GM18507 (cell line): ENCODE results near the gene LAIR1.
"Not testable (repeated sequence)": the region's sequence is repeated elsewhere in the genome, so short reads cannot be mapped to it uniquely, and the experiment has no call there.

Experiments
- DNase-seq: peaks from one replicate; pipeline ENCODE4 v3.0.0; 2011; ENCODE audit warnings: low read depth; ENCODE audit not compliant: insufficient read length; ENCODE audit errors: extremely low spot score
- FAIRE-seq: peaks from 2 replicates; lab custom pipeline; 2011; peaks lifted over from hg19 to GRCh38; lab: Jason Lieb, UNC

Gene LAIR1

DNA sequence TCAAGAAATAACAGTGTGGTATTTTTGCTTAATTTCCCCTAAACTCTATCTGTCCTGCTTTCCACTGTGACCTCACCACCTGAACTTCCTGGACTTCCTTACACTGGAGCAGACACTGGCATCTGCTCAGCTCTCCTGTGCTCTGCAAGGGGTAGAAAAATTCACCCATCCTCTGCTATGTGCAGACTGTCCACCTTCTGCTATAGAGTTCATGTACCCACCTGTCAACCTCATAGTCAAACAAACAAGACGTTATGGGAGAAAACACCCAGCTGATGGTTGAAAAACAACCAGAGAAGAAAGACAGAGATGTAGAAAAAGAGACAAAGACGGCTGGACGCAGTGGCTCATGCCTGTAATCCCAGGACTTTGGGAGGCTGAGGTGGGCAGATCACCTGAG, 12.2 kb downstream of the LAIR1 start:
- FAIRE-seq: no peak

DNA sequence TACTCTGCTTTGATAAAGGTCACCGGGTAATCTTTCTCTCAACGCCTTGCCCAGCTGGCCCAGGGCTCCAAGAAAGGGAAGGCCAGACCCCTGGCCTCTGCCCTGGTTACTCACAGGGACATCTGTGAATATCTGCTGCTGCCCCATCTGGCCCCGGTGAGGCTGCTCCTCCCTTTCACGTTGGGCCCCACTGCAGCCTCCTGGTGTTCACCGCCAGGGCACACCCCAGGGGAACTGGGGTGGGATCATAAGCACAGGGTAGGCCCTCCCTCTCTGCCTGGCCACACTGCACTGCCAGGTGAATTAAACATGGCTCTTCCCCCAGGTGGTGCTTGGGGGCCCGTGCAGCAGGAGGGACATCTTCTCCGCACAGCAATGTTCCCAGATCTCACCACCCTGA, 12.7 kb downstream of the LAIR1 start:
- no peak for FAIRE-seq
- no peak for DNase-seq

More for the DNA sequence above, 12.2 kb downstream of the LAIR1 start:
- no peak for DNase-seq

GRCh38 chr19:54351474-54351873, 13.3 kb downstream of the LAIR1 start:
- FAIRE-seq: no peak
- DNase-seq: no peak

DNA sequence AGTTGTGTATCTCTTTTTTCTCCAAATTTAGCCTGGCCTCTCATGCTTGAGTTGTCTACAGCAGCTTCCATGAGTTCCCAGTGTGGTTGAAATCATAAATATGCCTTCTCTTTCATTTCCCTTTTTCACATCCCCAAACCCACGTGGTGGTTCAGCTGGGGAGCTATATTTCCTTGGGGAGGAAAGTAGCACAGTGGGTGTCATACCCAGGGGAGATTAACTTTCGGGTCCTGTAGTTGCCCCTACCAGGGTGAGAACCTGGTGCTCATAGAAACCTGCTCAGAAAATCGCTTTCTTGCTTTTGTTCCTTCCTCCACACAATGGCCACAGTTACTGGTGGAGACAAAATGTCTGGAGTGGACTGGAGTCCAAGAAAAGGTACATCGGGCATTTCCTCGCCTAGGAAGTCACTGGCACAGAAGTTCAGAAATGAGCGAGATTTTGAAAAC, 18.8 kb downstream of the LAIR1 start:
- FAIRE-seq (peak; percentile 51), DNase-seq (no peak)

DNA sequence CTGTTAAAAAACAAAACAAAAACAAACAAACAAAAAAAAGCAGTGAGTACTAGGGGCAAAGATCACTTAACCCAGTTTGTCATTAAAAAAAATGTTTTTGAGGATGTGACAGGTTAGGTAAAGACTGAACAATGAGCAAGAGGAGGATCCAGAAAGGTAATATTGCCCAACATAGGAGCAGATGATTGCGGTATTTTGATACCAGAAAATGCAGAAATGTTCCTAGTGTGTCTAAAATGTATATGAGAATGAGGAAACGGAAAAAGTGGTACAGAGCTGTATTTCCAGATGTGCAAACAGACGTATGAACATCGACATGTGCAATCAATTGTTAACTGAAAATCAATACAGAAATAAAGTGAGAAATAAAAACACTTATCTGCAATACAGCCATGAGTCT, 20.9 kb downstream of the LAIR1 start:
- no peak for DNase-seq
- FAIRE-seq: no peak

DNA sequence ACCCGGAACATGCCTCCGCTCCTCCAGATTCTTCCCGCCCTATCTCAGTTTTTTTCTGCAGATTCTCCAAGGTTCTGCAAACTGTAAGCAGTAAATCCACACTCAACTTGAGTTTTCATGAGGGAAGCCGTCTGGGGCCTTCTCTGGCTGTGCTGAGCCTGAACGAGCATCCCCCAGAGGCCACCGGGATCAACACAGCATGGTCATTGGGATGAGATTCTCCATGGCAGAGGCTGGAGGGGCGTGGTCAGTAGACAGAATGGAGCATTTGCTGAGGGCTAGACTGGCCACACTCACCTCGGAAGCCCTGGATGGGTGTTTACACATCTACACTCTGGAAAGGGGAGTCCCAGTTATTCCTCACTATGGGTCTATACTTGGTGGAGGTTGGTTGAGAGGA, 23.4 kb downstream of the LAIR1 start:
- FAIRE-seq: no peak

GRCh38 chr19:54339646-54340358, 24.9 kb downstream of the LAIR1 start:
- DNase-seq (no peak), FAIRE-seq (no peak)

More for the DNA sequence above, 23.4 kb downstream of the LAIR1 start:
- DNase-seq: no peak

GRCh38 chr19:54338521-54338920, 26.2 kb downstream of the LAIR1 start:
- DNase-seq: no peak
- no peak for FAIRE-seq

- DNase-seq: no peak
- no peak for FAIRE-seq
These were observed 26.9 kb downstream of the LAIR1 start for GRCh38 chr19:54337858-54338230.

DNA sequence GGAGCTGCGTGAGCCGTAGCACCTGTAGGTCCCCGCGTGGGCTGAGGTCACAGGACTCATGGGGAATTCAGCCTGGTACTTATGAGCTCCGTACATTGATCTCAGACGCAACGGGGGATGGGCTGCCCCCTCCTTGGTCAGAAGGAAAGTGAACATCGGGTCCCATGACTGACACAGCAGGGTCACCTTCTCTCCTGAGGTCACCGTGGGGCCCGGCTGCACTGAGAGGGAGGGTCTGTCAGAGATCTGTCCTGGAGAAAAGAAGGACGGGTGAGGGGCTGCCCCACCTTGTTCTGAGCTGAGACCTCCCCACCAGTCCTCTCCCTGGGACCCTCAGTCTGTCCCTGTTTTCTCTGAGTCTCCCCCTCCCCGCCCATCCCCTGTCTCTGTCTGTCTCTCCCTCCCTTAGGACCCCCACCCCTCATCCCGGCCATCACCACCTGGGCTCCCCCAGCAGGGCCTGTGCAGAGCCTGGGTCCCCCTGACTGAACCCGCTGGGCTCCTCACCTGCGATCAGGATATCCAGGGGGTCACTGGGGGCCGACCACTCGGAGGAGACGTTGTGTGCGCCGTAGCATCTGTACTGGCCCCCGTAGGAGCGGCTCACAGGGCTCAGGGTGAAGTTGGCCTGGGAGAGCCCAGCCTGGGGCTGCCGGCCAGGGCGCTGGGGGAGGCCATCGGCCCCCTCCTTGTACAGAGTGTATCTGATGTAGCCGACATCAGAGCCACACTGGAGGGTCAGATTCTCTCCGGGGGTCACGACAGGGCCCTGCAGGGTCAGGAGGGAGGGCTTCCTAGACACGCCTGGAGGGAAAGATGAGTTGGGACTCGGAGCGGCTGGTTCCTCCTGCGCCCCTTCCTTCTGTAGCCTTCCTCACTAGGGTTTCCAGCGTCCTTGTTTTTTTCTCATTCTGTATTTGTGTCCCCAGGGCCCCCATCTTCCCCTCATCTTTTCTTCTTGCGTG, 27.6 kb downstream of the LAIR1 start:
- FAIRE-seq: no peak
- DNase-seq: no peak

GRCh38 chr19:54335979-54336892, 28.5 kb downstream of the LAIR1 start:
- DNase-seq (no peak), FAIRE-seq (no peak)

DNA sequence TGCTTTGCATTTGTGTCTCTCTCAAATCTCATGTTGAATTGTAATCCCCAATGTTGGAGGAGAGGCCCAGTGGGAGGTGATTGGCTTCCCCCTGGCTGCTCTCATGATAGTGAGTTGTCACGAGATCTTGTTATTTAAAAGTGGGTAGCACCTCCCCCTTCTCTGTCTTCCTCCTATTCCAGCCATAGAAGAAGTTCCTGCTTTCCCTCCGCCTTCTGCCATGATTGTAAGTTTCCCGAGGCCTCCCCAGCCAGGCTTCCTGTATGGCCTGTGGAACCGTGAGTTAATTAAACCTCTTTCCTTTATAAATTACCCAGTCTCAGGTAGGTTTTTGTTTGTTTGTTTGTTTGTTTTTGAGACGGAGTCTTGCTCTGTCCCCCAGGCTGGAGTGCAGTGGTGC, 29.6 kb downstream of the LAIR1 start:
- FAIRE-seq (no peak), DNase-seq (no peak)

DNA sequence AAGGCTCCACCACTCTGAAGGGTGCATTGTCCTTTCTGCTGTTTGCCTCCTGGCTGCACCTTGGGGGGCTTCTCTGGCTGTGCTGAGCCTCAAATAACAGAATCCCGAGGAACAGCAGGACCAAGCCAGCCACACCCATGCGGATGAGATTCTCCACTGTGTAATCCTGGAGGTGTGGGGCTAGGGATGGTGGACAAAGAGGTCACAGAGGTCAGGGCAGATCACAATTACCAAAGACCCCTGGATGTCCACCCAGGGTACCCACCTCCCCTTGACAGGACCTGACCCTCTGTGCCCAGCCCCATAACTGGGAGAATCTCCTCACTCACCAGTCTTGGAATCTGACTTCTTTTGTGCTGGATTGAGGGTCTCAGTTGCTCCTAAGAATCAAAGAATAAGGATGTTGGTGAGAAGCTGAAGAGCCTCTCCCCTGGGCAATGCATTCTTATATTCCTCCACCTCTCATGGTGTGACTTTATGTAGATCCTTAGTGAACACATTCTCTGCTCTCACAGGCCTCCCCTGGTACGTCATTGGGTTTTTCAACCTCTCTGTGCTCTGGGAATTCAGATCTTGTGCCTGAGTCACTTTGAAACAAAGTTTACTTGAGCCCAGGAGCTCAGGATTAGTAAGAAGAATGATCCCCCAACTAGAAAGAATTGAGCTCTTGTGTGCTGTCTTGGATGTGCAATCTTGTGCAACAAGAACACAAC, 31.0 kb downstream of the LAIR1 start:
- FAIRE-seq: no peak
- DNase-seq: no peak

- FAIRE-seq (no peak), DNase-seq (no peak)
These were observed 32.6 kb downstream of the LAIR1 start for GRCh38 chr19:54332149-54332548.

DNA sequence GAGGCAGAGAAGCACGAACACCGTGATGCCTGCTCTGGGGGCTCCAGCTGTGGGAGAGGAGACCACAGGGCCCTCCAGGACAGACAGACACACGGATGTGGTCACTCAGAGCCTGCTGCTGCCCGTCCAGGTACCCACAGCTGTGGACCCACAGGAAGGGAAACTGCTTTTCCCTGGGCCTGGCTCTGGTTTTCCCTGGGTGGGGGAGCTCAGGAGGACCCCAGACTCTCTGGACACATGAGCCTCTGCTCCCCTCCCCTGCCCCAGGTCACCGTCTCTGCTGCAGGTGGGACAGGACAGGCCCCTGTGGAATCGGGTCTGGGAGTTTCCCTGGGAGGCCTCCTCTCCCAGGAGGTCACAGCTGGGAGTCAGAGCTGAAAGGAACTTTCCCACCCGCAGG, 33.1 kb downstream of the LAIR1 start:
- FAIRE-seq (no peak), DNase-seq (no peak)

DNA sequence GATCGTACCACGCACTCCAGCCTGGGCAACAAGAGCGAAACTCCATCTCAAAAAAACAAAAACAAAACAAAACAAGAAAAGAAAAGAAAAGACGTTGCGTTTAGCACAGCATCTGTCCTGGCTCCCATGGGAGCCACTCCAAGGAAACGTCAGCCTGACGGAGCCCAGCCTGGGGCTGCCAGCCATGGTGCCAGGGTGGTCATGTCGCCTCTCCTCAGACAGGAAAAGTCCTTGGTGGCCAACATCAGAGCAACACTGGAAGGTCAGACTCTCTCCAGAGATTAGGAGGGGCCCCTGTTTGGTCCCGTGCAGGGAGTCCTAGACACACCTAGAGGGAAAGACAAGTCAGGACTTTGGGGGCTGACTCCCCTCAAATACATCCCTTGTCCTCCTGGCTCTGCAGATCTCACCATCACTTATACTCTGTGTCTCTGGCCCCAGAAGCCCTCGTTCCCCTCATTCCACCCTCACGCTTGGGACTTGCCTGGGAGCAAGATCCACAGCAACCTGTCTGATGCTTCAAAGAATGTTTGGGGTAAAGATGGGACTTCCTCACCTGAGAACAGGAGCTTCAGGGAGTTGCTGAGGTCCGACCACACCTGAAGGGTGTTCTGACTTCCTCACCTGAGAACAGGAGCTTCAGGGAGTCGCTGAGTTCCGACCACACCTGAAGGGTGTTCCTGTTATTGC, 35.1 kb downstream of the LAIR1 start:
- no peak for DNase-seq
- FAIRE-seq: no peak

DNA sequence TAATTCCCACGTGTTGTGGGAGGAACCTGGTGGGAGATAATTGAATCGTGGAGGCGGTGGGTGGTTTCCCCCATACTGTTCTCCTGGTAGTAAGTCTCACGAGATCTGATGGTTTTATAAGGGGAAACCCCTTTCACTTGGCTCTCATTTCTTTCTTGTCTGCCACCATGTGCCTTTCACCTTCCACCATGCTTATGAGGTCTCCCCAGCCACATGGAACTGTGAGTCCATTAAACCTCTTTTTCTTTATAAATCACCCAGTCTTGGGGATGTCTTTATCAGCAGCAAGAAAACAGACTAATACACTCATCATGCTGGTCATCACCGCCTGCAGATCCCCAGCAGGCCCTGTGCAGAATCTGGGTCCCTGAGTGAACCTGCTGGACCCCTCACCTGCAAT, 36.0 kb downstream of the LAIR1 start:
- not testable (repeated sequence) for FAIRE-seq, DNase-seq

- DNase-seq (no peak), FAIRE-seq (no peak)
These were observed 39.1 kb downstream of the LAIR1 start for GRCh38 chr19:54325631-54326030.
